Astrocyte (in vitro differentiated cells and primary cell): ENCODE results near the gene TCP1.

Experiments
- CTCF ChIP-seq: IDR thresholded peaks from 2 replicates; pipeline ENCODE4 v1.5.1; 2011; ENCODE audit warnings: low read depth, mild to moderate bottlenecking, inconsistent platforms, low read length, moderate library complexity; ENCODE audit not compliant: insufficient read depth
- EZH2 ChIP-seq: IDR thresholded peaks from 2 replicates; pipeline ENCODE4 v1.6.1; 2012; ENCODE audit warnings: mild to moderate bottlenecking, low read length, inconsistent platforms; ENCODE audit not compliant: insufficient read depth

DNA sequence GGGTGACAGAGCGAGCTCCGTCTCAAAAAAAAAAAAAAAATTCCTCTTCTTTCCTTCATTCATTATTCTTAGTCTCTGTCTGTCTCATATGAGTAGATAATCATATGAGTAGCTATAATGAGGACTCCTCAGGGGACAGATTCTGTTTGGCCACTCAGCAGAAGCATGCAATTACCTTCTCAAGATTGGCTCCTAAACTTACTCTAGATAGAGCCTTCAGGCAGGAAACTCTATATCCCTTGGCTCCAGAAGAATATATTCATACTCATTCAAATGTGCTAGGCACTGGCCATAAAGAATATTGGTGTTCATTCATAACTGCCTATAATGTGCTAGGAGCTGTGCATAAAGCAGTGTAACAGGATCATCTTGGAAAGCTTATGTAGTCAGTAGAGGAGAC, 29.8 kb downstream of the TCP1 start:
- TF ChIP-seq CTCF (no peak), EZH2 (no peak)
